ENCODE measurements around the gene TMEM135. TPM values are rescaled to one million over a fixed set of nuclear protein-coding genes. Genes with fewer than 3 reads are reported as not detected.

The TMEM135 gene
- total RNA-seq, 2 donors from 2014 or later, result 111 to 113 TPM

GRCh38 chr11:87198266-87198881, 160.6 kb downstream of the TMEM135 start:
- H3K27me3 ChIP-seq (ENCODE audit: control insufficient read depth, insufficient read depth, low read length, poor library complexity, severe bottlenecking), result no peaks in the 10 kb centered on the region
- no peaks in the 10 kb centered on the region for H3K9me3 ChIP-seq (ENCODE audit: control insufficient read depth, low read length)
- H3K4me3 Mint-ChIP-seq, result no peak overlapping the region
- no peaks in the 10 kb centered on the region for H3K9me3 Mint-ChIP-seq
- H3K9ac ChIP-seq (ENCODE audit: extremely low read depth, low read length, poor library complexity, severe bottlenecking), result no peak overlapping the region
- no peaks in the 10 kb centered on the region for H3K4me1 ChIP-seq (ENCODE audit: control insufficient read depth, insufficient read depth, low read length)
- H3K36me3 Mint-ChIP-seq (ENCODE audit: low read depth), result peaks cover 4% of the 10 kb centered on the region
- no peak overlapping the region for H3K4me3 ChIP-seq (ENCODE audit: low read length)
- H3K4me1 Mint-ChIP-seq, result no peaks in the 10 kb centered on the region
- TF ChIP-seq CTCF (conservative IDR thresholded peaks at IDR 0.05), result no peak
- H3K27ac ChIP-seq (ENCODE audit: low read depth, low read length), result no peak overlapping the region
- no peaks in the 10 kb centered on the region for H3K27me3 Mint-ChIP-seq (ENCODE audit: insufficient read depth)
- no peak for DNase-seq
- 89 to 100% methylated on average over 1 to 3 of the region's 3 CpGs for WGBS, 2 experiments (ENCODE audit: insufficient coverage in 1 of 2, insufficient read length in 1 of 2)
- H3K36me3 ChIP-seq (ENCODE audit: control insufficient read depth, insufficient read depth, low read length), result peaks cover 8% of the 10 kb centered on the region
- H3K27ac Mint-ChIP-seq, result no peak overlapping the region

- Histone ChIP-seq H3K4me1 (ENCODE audit: control insufficient read depth, insufficient read depth, low read length) (no peaks in the 10 kb centered on the region), H3K9me3 (ENCODE audit: control insufficient read depth, low read length) (no peaks in the 10 kb centered on the region), H3K4me3 (ENCODE audit: low read length) (no peak overlapping the region), H3K36me3 (ENCODE audit: control insufficient read depth, insufficient read depth, low read length) (peaks cover 14% of the 10 kb centered on the region), H3K27me3 (ENCODE audit: control insufficient read depth, insufficient read depth, low read length, poor library complexity, severe bottlenecking) (no peaks in the 10 kb centered on the region), H3K9ac (ENCODE audit: extremely low read depth, low read length, poor library complexity, severe bottlenecking) (no peak overlapping the region), H3K27ac (ENCODE audit: low read depth, low read length) (no peak overlapping the region)
- no peak for TF ChIP-seq CTCF (conservative IDR thresholded peaks at IDR 0.05)
- peaks cover 4% of the 10 kb centered on the region for H3K4me1 Mint-ChIP-seq
- H3K27me3 Mint-ChIP-seq (ENCODE audit: insufficient read depth), result no peaks in the 10 kb centered on the region
- H3K9me3 Mint-ChIP-seq, result no peaks in the 10 kb centered on the region
- 94% methylated on average over 2 of the region's 2 CpGs; no CpG with 5 or more reads in 1 of the 2 experiments for WGBS, 2 experiments (ENCODE audit: insufficient coverage in 1 of 2, insufficient read length in 1 of 2)
- H3K27ac Mint-ChIP-seq, result no peak overlapping the region
- H3K4me3 Mint-ChIP-seq, result no peak overlapping the region
- H3K36me3 Mint-ChIP-seq (ENCODE audit: low read depth), result peaks cover 4% of the 10 kb centered on the region
- no peak for DNase-seq
Observed at GRCh38 chr11:87201376-87201775, 163.6 kb downstream of the TMEM135 start.

GRCh38 chr11:87203907-87204602, 166.3 kb downstream of the TMEM135 start:
- 81 to 92% methylated on average over 2 to 5 of the region's 5 CpGs for WGBS, 2 experiments (ENCODE audit: insufficient coverage in 1 of 2, insufficient read length in 1 of 2)
- H3K27ac Mint-ChIP-seq, result peak overlapping the region; percentile 62

More at GRCh38 chr11:87203907-87204602, 166.3 kb downstream of the TMEM135 start:
- H3K4me1 Mint-ChIP-seq, result peaks cover 4% of the 10 kb centered on the region
- Histone ChIP-seq H3K9me3 (ENCODE audit: control insufficient read depth, low read length) (no peaks in the 10 kb centered on the region), H3K27me3 (ENCODE audit: control insufficient read depth, insufficient read depth, low read length, poor library complexity, severe bottlenecking) (no peaks in the 10 kb centered on the region), H3K4me1 (ENCODE audit: control insufficient read depth, insufficient read depth, low read length) (no peaks in the 10 kb centered on the region), H3K27ac (ENCODE audit: low read depth, low read length) (no peak overlapping the region), H3K9ac (ENCODE audit: extremely low read depth, low read length, poor library complexity, severe bottlenecking) (no peak overlapping the region), H3K4me3 (ENCODE audit: low read length) (no peak overlapping the region), H3K36me3 (ENCODE audit: control insufficient read depth, insufficient read depth, low read length) (peaks cover 17% of the 10 kb centered on the region)
- no peaks in the 10 kb centered on the region for H3K27me3 Mint-ChIP-seq (ENCODE audit: insufficient read depth)
- H3K9me3 Mint-ChIP-seq, result no peaks in the 10 kb centered on the region
- no peak for TF ChIP-seq CTCF (conservative IDR thresholded peaks at IDR 0.05)
- no peak for DNase-seq
- H3K36me3 Mint-ChIP-seq (ENCODE audit: low read depth), result peaks cover 10% of the 10 kb centered on the region
- no peak overlapping the region for H3K4me3 Mint-ChIP-seq

All from endodermal cell (in vitro differentiated cells).